GM18502 (cell line): ENCODE results near the gene LRFN2.

ENCODE experiments used
- ATAC-seq: cut with Tn5 transposase; IDR thresholded peaks from one replicate; pipeline ENCODE4 v1.9.1; 2021; ENCODE audit warnings: mild to moderate bottlenecking; ENCODE audit not compliant: unreplicated experiment, poor library complexity

The LRFN2 gene

DNA sequence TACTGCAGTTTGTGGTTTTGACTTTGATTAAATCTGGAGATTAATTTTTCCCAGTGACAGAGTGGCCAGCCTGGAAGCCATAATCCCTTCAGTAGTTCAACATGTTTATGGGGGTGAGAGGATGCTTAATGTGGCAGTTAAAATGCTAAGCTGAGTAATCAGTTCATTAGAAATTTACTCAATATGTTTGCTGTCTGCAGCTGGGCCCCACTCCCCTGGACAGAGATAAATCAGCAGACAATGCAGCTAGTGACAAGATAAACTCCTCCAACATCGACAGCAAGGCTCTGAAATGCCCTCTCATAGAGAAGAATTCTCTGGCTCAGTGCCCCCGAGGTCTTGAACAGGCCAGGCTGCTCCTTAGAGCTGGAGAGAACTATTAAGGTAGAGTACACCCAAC, 101.9 kb downstream of the LRFN2 start:
- ATAC-seq, result no peak

DNA sequence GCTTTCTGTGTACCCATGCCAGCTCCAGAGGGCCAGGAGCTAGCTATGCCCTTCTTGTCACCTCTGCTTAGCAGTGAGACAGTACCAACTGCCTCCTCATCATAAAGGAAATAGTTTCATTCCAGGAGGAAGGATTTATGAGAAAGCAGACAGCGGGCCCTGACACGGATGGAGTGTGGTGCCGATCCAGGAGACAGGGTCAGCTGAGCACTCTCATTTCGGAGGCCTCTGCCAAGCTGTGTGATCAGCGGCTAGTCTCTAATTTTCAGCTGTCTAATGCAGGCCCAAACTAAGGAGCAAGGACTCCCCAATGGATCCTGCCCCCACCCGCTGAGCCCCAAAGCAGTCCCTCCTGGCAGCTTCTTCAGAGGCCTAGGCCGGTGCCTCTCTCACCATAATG, 103.1 kb downstream of the LRFN2 start:
- no peak for ATAC-seq

DNA sequence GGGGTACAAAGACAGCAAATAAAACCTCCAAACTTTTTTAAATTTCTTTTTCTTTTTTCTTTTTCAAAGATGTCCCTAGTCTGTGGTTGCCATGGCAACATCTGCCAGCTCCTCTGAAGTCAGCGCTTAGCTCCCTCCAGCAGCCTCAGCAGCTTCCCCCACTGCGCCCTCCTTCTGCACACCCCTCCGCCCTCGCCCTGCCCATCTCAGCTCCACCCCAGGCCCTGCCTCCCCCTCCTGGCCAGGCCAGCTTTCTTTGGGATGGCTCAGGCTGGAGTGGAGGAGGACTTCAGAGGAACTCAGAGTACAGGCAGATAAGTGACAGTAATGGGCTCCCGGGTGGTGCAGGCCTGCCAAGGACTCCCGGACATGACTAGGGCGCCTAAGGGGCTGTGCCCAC, 104.6 kb downstream of the LRFN2 start:
- ATAC-seq, result no peak

DNA sequence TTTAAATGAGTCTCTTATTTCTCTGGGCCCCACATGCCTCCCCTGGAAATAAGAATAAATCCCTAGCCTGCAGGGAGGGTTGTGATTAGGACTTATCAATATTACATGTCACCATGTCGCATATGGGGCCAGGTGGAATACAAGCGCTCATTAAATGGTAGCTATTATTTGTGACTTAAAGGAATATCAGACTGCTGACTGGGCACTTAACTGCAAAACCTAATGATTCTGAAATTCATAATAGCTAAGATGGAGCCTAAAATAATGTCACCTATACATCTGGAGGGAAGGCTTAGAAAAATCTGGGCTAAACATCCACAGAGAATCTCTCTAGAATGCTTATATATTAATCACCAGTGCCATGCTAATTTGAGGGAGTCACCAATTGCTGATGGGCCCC, 106.5 kb downstream of the LRFN2 start:
- ATAC-seq, result no peak

DNA sequence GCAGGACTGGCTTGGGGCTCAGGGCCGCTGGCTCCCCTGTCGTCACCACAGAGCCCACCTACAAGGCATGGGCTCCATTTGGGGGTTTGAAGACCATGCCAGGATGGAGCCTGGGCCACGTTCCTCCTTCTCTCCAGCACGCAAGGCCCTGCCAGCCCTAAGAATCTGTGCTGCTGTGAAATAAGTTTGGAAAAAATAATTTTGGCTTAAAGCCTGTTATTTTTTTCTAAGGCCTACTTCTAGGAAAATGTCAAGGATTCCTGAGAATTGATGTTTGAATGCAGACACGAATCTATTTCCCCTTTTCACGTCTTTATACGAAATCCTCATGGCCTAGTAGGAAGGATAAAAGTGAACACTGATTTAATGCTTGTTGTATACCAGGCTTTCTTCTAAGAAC, 107.5 kb downstream of the LRFN2 start:
- no peak for ATAC-seq

DNA sequence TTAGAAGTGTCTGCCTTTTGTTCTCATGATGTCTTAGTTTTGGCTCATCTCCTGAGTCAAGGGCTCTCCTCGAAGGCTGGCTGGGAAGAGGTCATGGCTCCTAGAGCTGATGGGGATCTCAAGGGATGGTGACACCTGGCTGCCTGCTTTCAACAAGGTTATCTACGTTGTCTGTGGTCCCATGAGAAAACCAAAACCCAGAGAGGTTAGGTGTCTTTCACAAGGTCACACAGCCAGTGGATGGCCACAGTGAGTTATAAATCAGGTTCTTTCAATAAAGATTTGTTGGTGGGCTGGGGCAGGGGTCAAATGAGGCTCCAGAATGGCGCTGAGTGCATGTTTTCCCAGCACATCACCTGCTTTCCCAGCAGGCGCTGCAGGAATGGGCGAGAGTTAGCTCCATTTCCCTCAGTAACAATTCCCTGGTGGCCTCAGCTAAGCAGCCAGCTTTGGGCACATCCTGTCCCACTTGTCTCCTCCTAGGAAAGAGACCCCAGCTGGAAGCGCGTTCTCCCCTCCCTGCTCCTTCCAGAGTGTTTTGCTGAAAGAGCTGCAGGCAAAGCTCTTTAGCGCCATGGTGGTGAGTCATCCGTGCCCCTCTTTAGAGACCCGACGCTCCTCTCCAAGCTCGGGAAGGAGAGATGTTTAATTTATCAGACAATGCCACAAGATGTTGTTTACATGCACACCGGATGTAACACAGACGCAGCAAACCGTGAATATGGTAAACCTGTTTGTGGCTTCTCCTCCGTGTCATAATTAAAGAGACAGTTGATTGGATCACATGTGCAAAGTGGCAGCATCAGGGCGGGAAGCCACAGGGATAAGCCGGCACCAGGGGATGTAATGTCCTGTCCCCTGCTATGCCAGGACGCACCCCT, 109.7 kb downstream of the LRFN2 start:
- ATAC-seq, result no peak

DNA sequence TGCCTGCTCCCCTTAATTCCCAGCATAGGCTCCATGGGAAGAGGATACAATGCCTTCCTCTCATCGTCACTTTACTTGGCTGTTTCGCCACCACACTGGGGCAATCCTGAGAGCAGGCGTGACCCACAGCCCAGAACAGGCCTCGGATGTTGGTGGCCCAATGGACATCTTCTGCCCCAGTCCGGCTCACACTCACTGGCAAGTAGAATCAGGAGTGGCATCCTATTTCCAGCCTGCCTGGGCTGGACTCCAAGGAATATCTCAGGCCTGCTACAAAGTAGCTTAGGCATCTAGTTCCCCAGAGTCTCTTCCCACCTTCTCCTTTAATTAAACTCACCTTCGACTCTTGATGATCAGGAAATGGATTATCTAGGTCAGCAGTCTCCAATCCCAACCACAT, 110.5 kb downstream of the LRFN2 start:
- ATAC-seq, result no peak

DNA sequence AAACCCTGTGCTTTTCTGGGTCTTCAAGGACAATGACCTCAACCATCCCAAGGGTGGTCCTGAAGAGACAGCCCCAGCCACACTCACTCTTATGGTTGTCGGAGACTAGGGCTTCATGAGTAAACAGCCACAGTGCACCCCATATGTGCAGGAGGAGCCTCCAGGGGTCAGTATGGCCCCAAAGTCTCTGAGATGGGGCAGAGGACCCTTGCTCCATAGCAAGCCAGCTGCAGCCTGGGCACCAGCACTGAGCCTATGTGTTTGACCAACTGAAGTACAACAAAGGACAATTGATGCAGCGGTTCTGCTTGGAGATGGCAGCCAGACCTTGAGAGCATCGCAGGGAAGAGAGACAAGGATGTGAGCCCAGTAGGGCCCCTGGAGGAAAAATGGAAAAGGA, 112.2 kb downstream of the LRFN2 start:
- ATAC-seq, result no peak

DNA sequence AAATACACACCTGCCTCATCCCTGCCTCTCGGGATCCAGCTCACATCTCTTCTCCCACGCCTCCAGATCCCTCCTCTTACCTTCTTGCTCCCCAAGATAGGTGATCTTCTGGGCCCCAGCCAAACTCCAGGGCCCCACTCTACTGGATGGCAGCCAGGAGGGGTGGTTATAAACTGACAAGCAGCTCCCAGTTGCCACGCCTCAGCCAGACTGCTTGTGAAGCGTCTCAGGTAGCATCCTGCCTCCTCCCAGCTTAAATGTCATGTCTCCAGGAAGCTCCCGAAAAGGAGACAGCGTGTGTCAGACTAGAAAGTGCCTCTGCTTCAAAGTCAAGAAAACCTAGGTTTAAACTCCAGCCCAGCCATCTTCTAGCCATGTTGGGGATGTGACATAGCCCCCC, 114.1 kb downstream of the LRFN2 start:
- ATAC-seq, result no peak

DNA sequence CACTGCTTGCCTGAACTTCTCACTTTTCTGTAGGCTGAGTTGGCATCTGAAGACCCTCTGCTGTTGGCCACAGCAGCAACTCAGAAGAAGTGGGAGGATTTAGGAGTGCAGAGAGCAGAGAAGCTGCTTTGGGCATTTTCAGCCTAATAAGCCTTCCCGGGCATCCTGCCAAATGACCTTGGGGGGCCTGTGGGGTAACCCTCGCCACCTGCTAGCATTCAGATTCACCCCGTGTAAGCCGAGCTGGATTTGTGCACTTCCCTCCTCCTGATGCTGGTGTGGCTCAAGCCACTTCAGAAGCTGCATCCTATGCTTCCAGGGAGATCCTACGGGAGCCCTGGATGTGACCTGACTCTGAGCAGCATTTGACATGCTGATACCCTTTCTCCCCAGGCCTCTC, 114.8 kb downstream of the LRFN2 start:
- ATAC-seq, result no peak

DNA sequence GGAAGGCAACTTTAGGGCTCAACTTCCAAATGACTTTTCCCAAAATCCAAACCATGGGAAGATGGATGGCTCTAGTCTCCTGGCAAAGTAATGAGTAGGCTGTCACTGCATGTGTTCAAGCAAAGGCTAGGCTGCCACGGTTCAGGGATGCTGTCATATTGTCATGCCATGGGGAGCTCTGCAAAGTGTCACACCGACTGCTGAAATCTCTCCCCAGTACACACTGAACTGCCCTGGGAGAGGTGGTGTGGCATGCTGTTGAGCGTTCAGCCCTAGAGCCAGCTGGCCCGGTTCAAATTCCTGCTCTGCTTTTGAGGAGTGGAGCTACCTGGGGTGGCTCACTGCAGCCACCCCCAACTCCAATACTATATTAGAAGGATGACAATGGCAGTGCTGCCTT, 115.9 kb downstream of the LRFN2 start:
- ATAC-seq, result no peak

DNA sequence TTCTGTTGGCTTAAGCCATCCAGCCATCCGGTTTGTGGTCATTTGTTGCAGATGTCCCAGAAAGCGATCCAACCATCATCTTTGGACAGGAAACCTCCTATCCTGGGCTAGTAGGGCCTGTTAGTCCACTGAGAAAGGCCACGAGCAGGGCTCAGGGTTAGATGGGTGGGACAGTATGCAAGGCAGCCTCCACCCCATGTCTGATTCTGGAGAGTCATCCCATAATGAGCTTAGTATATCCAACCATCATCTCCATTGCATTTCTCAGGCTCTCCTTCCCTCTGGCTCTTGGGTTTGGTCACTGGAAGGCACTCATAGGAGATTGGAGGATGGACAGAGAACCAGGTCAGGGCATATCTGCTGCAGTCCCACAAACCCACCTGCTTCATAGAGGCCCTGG, 117.8 kb downstream of the LRFN2 start:
- ATAC-seq, result no peak

DNA sequence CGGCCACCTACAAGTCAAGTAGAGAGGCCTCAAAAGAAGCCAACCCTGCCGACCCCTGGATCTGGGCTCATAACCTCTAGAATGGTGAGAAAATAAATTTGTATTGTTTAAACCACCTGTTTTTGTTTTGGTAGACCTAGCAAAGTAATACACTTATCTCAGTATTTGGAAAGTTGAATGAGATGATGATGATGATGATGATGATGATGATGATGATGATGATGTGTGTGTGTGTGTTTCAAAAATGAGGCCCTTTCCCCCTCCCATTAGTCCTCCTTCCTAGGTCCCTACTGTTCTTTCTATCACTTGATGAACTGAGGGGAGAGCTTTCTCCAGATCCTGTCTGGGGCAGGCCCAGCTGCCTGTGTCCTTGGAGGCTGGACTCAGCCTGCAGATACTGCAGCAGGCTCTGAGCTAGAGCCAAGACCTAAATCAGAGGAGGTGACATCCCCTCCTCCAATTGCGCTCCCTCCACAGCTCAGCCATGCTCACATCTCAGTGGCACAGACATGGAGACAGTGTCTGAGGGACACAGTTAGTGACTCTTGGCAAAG, 120.1 kb downstream of the LRFN2 start:
- ATAC-seq, result no peak

DNA sequence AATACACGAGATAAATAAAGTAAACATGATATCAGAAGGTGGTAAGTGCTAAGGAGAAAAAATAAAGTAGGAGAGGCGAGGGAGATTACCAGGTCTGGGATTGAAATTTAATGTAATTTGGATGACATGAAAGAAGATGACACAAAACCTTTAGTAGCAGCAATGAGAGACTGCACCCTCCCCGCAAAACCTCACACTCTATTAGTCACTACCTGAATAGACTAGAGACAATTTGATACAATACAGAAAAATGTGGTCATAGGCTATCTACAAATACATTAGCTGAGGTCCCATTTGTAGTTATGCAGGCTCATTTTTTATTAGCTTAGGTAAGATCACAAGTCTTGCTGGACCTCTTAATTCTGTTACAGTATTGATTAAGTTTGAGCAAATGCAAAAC, 125.5 kb downstream of the LRFN2 start:
- no peak for ATAC-seq

DNA sequence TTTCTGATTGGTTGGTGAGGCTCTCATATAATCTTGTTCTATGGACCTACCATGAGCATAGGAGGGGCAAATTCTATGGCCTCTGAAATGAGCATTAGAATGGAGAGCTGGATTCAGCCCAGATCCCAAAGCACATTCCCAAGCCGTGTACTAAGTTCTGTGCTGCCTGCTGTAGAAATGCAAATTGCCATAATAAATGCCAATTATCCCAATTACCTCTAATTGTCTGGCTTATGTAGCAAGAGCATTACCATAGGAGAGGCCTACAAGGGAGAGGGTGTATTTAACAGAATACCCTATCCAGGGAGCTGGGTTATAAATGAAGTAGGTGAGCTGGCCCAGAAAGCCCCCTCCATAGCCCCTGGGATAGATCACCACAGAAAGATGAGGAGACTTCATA, 126.8 kb downstream of the LRFN2 start:
- no peak for ATAC-seq

DNA sequence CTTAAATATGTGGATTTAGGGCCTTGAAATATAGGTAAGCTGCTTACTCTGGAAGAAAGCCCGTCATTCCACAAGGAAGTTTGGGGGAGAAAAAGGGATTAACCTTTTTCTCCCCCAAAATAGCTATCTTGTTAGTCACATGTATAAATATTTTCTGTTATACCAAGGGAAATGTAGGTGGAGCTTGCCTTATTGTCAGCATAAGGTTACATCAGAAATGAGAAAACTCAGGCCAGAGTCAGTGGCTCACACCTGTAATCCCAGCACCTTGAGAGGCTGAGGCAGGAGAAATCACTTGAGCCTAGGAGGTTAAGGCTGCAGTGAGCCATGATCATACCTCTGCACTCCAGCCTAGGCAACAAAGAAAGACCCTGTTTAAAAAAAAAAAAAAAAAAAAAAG, 129.9 kb downstream of the LRFN2 start:
- no peak for ATAC-seq

DNA sequence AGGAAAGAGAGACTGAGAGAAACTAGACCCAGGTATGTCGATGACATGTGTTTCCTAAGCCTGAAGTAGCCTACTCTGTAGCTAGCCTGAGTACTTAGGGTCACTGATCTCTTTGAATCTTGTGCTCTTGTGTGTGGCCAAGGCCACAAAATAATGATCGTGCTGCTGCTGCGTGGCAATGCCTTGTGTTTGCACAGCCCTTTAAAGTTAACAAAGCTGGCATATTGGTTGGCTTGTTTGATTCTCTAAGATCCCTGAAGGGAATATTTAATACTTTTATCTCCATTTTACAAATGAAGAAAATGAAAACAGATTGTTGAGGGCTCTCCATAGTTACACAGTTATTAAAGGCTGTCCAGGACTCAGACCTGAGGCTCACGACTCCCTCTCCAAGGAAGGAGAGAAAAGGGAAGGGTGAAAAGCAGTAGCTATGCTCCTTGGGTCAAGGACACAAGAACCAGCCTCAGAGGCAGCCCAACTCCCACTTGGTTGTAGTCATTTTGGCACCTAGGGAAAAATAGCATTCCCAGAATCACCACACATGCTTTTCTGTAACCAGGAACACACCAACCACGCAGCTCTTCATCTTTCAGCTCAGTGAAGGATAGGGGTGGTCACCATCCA, 130.7 kb downstream of the LRFN2 start:
- ATAC-seq, result no peak

DNA sequence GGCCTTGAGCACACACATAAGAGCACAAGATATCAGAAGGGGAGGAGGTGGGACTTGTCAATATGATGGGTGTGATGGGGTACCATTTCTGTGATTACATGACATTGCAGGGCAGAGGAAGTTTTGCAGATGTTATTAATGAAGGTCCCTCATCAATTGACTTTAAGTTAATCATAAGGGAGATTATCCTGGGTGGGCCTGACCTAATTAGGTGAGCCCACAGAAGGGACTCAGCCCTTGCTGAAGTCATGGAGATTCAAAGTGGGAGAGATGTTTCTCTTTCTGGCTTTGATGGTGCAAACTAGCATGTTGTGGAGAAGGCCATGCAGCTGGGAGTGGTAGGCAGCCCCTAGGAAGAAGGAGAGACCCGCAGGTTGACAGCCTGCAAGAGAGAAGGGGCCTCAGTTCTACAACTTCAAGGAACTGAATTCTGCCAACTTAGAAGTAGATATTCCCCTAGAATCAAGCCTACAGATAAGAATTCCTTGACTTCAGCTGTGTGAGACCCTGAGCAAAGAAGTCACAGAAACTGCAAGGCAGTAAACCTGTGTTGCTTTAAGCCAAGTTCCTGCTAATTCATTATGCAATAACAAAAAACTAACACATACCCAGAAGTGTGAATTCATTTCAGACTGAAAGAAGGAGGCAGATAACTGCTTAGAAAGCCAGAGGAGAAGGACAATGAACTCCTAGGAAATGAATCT, 131.3 kb downstream of the LRFN2 start:
- no peak for ATAC-seq

DNA sequence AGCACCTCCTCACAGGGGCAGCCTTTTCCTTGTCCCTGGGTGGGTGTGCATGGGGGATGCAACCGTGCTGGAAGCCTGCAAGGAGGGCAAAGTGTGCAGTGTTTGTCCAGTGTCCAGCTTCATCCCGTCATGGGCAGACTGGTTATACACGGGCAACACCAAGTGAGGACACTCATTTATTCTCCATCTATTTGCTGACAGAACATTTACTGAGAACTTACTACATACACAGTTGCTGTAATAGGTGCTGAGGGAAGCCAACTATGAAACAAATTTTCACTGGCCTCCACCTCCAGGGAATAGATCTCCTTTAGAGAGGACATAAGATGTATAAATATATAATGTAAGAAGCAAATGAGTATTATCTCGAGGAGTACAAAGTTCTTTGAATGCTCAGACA, 136.7 kb downstream of the LRFN2 start:
- no peak for ATAC-seq

DNA sequence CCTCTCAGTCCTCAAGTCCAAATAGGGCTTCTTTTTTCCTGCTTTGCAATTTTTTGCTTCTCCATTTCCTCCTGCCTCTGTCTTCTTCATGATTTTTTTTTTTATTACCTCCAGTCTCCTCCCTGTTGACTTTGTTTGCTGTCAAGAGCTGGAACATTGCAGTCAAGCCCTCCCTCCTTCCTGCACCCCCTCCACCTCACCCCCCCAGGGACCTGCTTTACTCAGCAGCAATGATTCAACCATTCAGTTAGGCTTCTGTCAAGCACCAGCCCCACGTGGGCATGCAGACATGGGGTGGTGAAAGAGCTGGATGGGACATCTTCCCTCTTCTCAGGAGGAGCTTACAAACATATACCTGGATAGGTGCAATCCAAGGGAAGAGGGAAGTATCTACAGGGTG, 142.4 kb downstream of the LRFN2 start:
- ATAC-seq, result no peak

DNA sequence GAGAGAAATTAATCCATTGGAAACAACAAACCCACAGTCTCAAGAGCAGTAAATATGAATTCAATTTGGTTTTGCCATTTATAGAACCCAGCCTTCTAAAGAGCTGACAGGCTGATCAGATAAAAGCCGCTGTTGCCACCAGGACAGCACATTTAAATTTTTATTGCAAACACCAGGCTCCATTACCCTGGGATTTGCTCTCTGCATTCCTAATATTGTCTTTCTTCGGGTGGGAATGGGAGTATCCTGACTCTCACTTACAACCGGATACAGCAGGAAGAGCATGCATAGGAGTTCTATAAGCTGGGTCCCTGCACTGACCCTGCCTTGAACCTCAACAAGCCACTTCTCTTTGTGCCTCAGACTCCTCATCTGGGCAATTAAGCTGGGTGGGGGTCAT, 142.9 kb downstream of the LRFN2 start:
- ATAC-seq, result no peak
